ENCODE measurements around the gene SMC1B.
"Not testable (repeated sequence)": the region's sequence is repeated elsewhere in the genome, so short reads cannot be mapped to it uniquely, and the experiment has no call there.

SMC1B gene

DNA sequence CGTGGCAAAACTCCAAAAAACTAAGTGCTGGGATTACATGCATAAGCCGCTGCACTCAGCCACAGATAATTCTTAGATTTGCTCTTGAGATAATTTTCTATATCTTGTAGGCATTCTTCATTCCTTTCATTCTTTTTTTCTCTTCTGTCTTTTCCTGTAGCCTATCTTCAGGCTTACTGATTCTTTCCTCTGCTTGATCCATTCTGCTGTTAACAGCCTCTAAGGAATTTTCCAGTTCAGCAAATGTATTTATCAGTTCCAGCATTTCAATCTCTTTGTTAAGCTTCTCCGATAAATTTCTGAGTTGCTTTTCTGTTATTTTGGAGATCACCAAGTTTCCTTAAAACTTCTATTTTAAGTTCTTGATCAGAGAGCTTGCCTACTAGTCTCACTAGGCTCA is 46.7 kb downstream of the SMC1B start:
- DNase-seq (ENCODE audit: low read depth), result no peak
- TF ChIP-seq CTCF (IDR thresholded peaks at IDR 0.05; ENCODE audit: insufficient read depth, low read depth, low read length, missing control alignments), result no peak
- H3K4me3 ChIP-seq (ENCODE audit: low read length), result no peak overlapping the region

- H3K4me3 ChIP-seq (ENCODE audit: low read length), result no peak overlapping the region
- TF ChIP-seq CTCF (IDR thresholded peaks at IDR 0.05; ENCODE audit: insufficient read depth, low read depth, low read length, missing control alignments), result no peak
- no peak for DNase-seq (ENCODE audit: low read depth)
Measured at GRCh38 chr22:45359627-45360026, 53.8 kb downstream of the SMC1B start.

- no peak overlapping the region for H3K4me3 ChIP-seq (ENCODE audit: low read length)
Measured at GRCh38 chr22:45358127-45358526, 55.3 kb downstream of the SMC1B start.

GRCh38 chr22:45357490-45357889 is 55.9 kb downstream of the SMC1B start:
- TF ChIP-seq CTCF (IDR thresholded peaks at IDR 0.05; ENCODE audit: insufficient read depth, low read depth, low read length, missing control alignments), result no peak
- H3K4me3 ChIP-seq (ENCODE audit: low read length), result no peak overlapping the region
- DNase-seq (ENCODE audit: low read depth), result no peak

More at GRCh38 chr22:45358127-45358526, 55.3 kb downstream of the SMC1B start:
- TF ChIP-seq CTCF (IDR thresholded peaks at IDR 0.05; ENCODE audit: insufficient read depth, low read depth, low read length, missing control alignments), result no peak
- DNase-seq (ENCODE audit: low read depth), result no peak

GRCh38 chr22:45353786-45354185 is 59.6 kb downstream of the SMC1B start:
- no peak for TF ChIP-seq CTCF (IDR thresholded peaks at IDR 0.05; ENCODE audit: insufficient read depth, low read depth, low read length, missing control alignments)
- H3K4me3 ChIP-seq (ENCODE audit: low read length), result no peak overlapping the region
- DNase-seq (ENCODE audit: low read depth), result no peak

DNA sequence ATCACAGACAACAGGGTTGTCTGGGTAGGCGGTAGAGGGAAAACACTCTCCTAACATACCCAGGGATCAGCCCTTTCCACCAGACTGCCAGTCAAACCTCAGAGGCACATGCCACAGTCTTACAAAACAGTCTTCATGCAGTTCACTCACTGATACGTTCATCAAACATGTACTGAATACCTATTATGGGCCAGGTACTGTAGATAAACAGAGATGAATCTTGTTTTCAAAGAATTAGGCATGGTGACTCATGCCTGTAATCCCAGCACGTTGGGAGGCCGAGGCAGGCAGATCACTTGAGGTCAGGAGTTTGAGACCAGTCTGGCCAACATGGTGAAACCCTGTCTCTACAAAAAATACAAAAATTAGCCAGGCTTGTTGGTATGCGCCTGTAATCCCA is 60.6 kb downstream of the SMC1B start:
- peak; percentile 87 for DNase-seq (ENCODE audit: low read depth)
- H3K4me3 ChIP-seq (ENCODE audit: low read length), result not testable (repeated sequence)

- peak; percentile 60 for DNase-seq (ENCODE audit: low read depth)
Measured at GRCh38 chr22:45351956-45352355, 61.4 kb downstream of the SMC1B start.

More at GRCh38 chr22:45351956-45352355, 61.4 kb downstream of the SMC1B start:
- H3K4me3 ChIP-seq (ENCODE audit: low read length), result no peak overlapping the region
- TF ChIP-seq CTCF (IDR thresholded peaks at IDR 0.05; ENCODE audit: insufficient read depth, low read depth, low read length, missing control alignments), result no peak

All from epithelial cell of esophagus (primary cell).